HL-60 (cell line): ENCODE measurements around the gene VWA8.

Experiments used
- DNase-seq, 2 experiments: peaks; one replicate each; pipeline ENCODE4 v3.0.0-alpha.2; 2010 to 2020; ENCODE audit warnings: low read depth in 1 of 2, low spot score in 1 of 2
- H3K27ac ChIP-seq: fragments of 250-450 bp; sonication (Bioruptor Pico); replicated peaks from 2 replicates; pipeline ENCODE4 v1.5.1; 2020; ENCODE audit warnings: mild to moderate bottlenecking, moderate library complexity
- H3K27me3 ChIP-seq: fragments of 250-450 bp; sonication (Bioruptor Pico); 2 replicates; pipeline ENCODE4 v1.5.1; 2021; ENCODE audit warnings: mild to moderate bottlenecking, moderate library complexity; ENCODE audit not compliant: insufficient read depth, poor library complexity, severe bottlenecking
- H3K4me3 ChIP-seq: replicated peaks from 2 replicates; pipeline ENCODE4 v1.5.1; 2011; ENCODE audit warnings: mild to moderate bottlenecking, control low read depth, low read length; ENCODE audit not compliant: insufficient read depth
- GABPA ChIP-seq: IDR thresholded peaks from 2 replicates; pipeline ENCODE4 v1.6.1; 2012; ENCODE audit warnings: low read depth
- POLR2AphosphoS5 ChIP-seq: IDR thresholded peaks from 2 replicates; pipeline ENCODE4 v1.6.1; 2012; ENCODE audit warnings: low read depth
- SPI1 ChIP-seq: IDR thresholded peaks from 2 replicates; pipeline ENCODE4 v1.6.1; 2012; ENCODE audit warnings: low read depth, mild to moderate bottlenecking, borderline replicate concordance
- TF ChIP-seq, protein P1 (sequence below): IDR thresholded peaks from 2 replicates; pipeline ENCODE4 v1.6.1; 2012; ENCODE audit warnings: low read depth; ENCODE audit not compliant: insufficient replicate concordance
- TF ChIP-seq, protein P2 (sequence below): IDR thresholded peaks from one replicate; pipeline ENCODE4 v1.5.1; 2011; ENCODE audit warnings: low read length, control low read depth, inconsistent platforms; ENCODE audit not compliant: insufficient read depth

VWA8 gene

DNA sequence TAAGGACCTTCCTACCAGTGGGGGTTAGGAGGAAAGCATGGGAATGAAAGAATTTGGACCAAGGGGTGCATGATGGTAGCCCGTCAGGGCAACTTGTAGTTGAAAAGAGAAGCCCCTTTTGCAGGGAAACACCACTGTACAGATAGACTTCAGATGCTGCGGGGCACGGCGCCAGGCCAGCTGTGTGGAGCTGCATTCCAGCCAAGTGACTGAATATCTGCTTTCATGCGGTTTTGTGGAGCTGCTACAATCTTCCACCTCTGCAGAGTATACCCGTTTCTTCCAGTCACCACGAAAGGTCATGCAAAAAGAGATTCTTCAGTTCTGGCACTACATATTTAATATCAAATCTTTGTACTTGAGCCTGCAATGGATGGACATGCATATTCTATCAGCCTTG, 398.8 kb downstream of the VWA8 start:
- no peak for DNase-seq
- Histone ChIP-seq H3K4me3 (no peak overlapping the region), H3K27ac (no peak overlapping the region), H3K27me3 (no peaks in the 10 kb centered on the region)
- TF ChIP-seq GABPA (no peak), POLR2AphosphoS5 (no peak), SPI1 (no peak)
- TF ChIP-seq, protein P1, sequence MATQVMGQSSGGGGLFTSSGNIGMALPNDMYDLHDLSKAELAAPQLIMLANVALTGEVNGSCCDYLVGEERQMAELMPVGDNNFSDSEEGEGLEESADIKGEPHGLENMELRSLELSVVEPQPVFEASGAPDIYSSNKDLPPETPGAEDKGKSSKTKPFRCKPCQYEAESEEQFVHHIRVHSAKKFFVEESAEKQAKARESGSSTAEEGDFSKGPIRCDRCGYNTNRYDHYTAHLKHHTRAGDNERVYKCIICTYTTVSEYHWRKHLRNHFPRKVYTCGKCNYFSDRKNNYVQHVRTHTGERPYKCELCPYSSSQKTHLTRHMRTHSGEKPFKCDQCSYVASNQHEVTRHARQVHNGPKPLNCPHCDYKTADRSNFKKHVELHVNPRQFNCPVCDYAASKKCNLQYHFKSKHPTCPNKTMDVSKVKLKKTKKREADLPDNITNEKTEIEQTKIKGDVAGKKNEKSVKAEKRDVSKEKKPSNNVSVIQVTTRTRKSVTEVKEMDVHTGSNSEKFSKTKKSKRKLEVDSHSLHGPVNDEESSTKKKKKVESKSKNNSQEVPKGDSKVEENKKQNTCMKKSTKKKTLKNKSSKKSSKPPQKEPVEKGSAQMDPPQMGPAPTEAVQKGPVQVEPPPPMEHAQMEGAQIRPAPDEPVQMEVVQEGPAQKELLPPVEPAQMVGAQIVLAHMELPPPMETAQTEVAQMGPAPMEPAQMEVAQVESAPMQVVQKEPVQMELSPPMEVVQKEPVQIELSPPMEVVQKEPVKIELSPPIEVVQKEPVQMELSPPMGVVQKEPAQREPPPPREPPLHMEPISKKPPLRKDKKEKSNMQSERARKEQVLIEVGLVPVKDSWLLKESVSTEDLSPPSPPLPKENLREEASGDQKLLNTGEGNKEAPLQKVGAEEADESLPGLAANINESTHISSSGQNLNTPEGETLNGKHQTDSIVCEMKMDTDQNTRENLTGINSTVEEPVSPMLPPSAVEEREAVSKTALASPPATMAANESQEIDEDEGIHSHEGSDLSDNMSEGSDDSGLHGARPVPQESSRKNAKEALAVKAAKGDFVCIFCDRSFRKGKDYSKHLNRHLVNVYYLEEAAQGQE, result no peak
- TF ChIP-seq, protein P2, sequence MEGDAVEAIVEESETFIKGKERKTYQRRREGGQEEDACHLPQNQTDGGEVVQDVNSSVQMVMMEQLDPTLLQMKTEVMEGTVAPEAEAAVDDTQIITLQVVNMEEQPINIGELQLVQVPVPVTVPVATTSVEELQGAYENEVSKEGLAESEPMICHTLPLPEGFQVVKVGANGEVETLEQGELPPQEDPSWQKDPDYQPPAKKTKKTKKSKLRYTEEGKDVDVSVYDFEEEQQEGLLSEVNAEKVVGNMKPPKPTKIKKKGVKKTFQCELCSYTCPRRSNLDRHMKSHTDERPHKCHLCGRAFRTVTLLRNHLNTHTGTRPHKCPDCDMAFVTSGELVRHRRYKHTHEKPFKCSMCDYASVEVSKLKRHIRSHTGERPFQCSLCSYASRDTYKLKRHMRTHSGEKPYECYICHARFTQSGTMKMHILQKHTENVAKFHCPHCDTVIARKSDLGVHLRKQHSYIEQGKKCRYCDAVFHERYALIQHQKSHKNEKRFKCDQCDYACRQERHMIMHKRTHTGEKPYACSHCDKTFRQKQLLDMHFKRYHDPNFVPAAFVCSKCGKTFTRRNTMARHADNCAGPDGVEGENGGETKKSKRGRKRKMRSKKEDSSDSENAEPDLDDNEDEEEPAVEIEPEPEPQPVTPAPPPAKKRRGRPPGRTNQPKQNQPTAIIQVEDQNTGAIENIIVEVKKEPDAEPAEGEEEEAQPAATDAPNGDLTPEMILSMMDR, result no peak

DNA sequence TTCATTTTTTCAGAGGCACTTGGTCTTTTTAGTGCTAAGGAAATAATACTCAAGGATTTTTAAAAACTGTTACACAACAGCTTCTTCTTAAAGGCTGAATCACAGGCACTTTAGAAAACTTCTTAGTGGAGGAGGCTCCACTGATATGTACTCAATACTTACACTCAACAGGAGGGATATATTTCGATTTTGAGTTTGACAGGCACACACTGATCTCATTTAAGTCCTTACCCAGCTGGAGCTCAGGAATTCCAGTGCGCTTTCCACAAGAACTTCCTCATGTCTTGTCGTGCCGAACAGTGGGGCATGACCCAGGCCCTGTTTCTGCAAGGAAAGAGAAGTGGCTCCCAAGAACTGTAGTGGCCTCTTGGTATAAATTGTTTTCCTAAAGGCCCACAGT, 399.7 kb downstream of the VWA8 start:
- no peak for DNase-seq
- H3K4me3 ChIP-seq, result no peak overlapping the region

DNA sequence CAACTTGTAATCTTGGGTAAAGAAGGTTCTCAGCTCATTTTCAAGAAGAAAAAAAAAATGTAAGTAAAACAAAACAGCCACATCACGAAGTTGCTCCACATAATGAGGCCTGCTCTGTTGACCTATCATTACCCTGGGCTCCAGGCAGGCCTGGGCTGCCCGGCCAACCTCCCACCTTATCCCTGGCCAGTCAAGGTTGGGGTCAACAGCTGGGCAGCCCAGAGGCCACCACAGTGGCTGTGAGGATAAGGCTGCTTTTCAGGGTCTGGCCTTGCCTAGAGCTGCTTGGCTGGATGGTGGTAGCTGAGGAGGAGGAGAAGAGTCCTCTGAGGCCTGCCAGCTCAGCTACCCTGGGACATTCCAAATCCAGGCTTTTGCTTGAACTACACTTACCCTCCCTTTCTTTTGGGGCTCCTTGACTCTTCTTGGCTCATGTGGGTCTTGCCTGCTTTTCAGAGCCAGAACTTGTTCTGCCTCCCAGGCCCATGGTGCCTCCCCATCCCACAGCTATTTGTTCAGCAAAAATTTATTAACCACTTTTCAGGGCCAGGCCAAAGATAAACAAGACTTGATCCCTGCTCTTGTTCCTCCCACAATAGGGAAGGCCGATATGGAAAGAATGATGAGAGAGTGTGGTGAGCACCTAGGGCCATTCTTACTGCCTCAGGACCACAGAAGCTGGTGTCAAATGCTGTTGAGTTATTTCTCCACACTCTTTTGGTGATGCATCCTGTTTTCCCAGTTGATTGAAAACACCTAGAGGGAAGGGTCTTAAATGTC, 401.9 kb downstream of the VWA8 start:
- no peak overlapping the region for H3K4me3 ChIP-seq
- DNase-seq, result no peak
- H3K27me3 ChIP-seq, result no peaks in the 10 kb centered on the region
- TF ChIP-seq, protein P2, result no peak
- TF ChIP-seq GABPA, result no peak
- no peak for TF ChIP-seq SPI1
- TF ChIP-seq, protein P1, result no peak
- no peak for TF ChIP-seq POLR2AphosphoS5
- H3K27ac ChIP-seq, result no peak overlapping the region

More for the DNA sequence above, 399.7 kb downstream of the VWA8 start:
- H3K27ac ChIP-seq, result no peak overlapping the region
- TF ChIP-seq SPI1 (no peak), POLR2AphosphoS5 (no peak)
- TF ChIP-seq, protein P2, result no peak
- H3K27me3 ChIP-seq, result no peaks in the 10 kb centered on the region

DNA sequence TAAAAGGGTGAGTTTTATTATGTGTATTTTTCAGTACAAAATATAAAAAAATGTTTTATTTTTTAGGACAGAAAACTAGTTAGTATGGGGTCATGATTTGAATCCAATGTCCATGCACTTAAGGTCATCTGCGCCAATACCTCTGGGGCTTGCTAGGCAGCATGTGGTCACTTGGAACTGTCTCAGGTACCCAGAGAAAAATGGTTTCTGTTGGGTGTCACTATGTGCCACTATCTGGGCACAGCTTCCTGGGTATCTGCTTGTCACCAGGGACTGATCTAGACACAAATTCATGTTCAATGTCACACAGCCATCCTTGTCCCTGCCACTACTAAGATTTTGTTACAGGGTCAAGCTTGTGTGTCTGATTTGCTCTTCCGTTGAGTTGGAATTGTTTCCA, 403.2 kb downstream of the VWA8 start:
- no peak for DNase-seq
- no peak for TF ChIP-seq GABPA
- TF ChIP-seq POLR2AphosphoS5, result no peak
- TF ChIP-seq, protein P1, result peak; percentile 63
- no peak overlapping the region for H3K4me3 ChIP-seq
- H3K27me3 ChIP-seq, result no peaks in the 10 kb centered on the region
- H3K27ac ChIP-seq, result no peak overlapping the region
